Limb (tissue), 2 donors: ENCODE results near the gene MAPKAP1.

Experiments
- DNase-seq, 2 donors: peaks; one replicate each; pipeline ENCODE4 v3.0.0-alpha.2; 2016; ENCODE audit errors: extremely low spot score in 2 of 2

MAPKAP1 gene

GRCh38 chr9:125460883-125461635 lies 245.9 kb downstream of the MAPKAP1 start:
- no peak for DNase-seq

- no peak for DNase-seq
Observed at GRCh38 chr9:125460346-125460745, 246.7 kb downstream of the MAPKAP1 start.

GRCh38 chr9:125457357-125457756 lies 249.7 kb downstream of the MAPKAP1 start:
- DNase-seq = no peak

- DNase-seq = no peak
Observed at GRCh38 chr9:125455876-125456275, 251.1 kb downstream of the MAPKAP1 start.

- DNase-seq = no peak
Observed at GRCh38 chr9:125455132-125455531, 251.9 kb downstream of the MAPKAP1 start.

- no peak for DNase-seq
Observed at GRCh38 chr9:125447202-125447802, 259.7 kb downstream of the MAPKAP1 start.

- peak in 1 of 2 donors; percentile 18 for DNase-seq
Observed at GRCh38 chr9:125446561-125447094, 260.4 kb downstream of the MAPKAP1 start.

GRCh38 chr9:125444956-125445506 lies 262.0 kb downstream of the MAPKAP1 start:
- DNase-seq = no peak

- DNase-seq = no peak
Observed at GRCh38 chr9:125444166-125444565, 262.8 kb downstream of the MAPKAP1 start.

- no peak for DNase-seq
Observed at GRCh38 chr9:125443367-125443766, 263.6 kb downstream of the MAPKAP1 start.

GRCh38 chr9:125442452-125442851 lies 264.6 kb downstream of the MAPKAP1 start:
- DNase-seq = no peak

GRCh38 chr9:125440411-125440810 lies 266.6 kb downstream of the MAPKAP1 start:
- DNase-seq = no peak

GRCh38 chr9:125439434-125440272 lies 267.4 kb downstream of the MAPKAP1 start:
- DNase-seq = no peak

GRCh38 chr9:125438506-125439433 lies 268.2 kb downstream of the MAPKAP1 start:
- DNase-seq = no peak

GRCh38 chr9:125437771-125438221 lies 269.2 kb downstream of the MAPKAP1 start:
- no peak for DNase-seq

GRCh38 chr9:125436613-125437443 lies 270.2 kb downstream of the MAPKAP1 start:
- no peak for DNase-seq

- no peak for DNase-seq
Observed at GRCh38 chr9:125435776-125436612, 271.0 kb downstream of the MAPKAP1 start.

GRCh38 chr9:125434986-125435775 lies 271.8 kb downstream of the MAPKAP1 start:
- peak in 1 of 2 donors; percentile 29 for DNase-seq
